CD4-positive, alpha-beta T cell (primary cell): Measurements from ENCODE around the gene EPS8L2. TPM values are rescaled to one million over a fixed set of nuclear protein-coding genes. Genes with fewer than 3 reads are reported as not detected.

Experiments
- ATAC-seq: fragments of 200-7000 bp; cut with Tn5 transposase; one replicate; pipeline ENCODE4 v1.10.0; 2022; ENCODE audit warnings: mild to moderate bottlenecking; ENCODE audit not compliant: poor library complexity
- CTCF ChIA-PET: fragments of 350-600 bp; sonication (Branson Sonifier 250); formaldehyde crosslinking; loops from one replicate; lab custom pipeline; 2021; ENCODE audit warnings: antibody characterized with exemption, inconsistent platforms; lab: Charles Lee
- POLR2A ChIA-PET: fragments of 350-600 bp; sonication (Branson Sonifier 250); formaldehyde crosslinking; loops from one replicate; lab custom pipeline; 2021; ENCODE audit warnings: antibody characterized with exemption, inconsistent platforms; lab: Charles Lee
- DNase-seq, 14 experiments: peaks; one replicate each; pipeline ENCODE4 v3.0.0-alpha.2; 2013 to 2020; ENCODE audit warnings: mixed read lengths in 2 of 14
- H3K27ac ChIP-seq, 2 donors: one replicate each; pipeline versions ENCODE4 v1.5.1 to v1.7.0; 2013; ENCODE audit warnings: low read length in 2 of 2, low read depth in 1 of 2, mild to moderate bottlenecking in 1 of 2
- H3K27me3 ChIP-seq, 2 experiments: 1 replicate in 1 of 2; 2 replicates in 1 of 2; pipeline versions ENCODE4 v1.6.1 to v1.7.0; 2013; ENCODE audit warnings: low read length in 2 of 2, control low read depth in 1 of 2, mild to moderate bottlenecking in 1 of 2, moderate library complexity in 1 of 2; ENCODE audit not compliant: insufficient read depth in 2 of 2, control insufficient read depth in 1 of 2
- H3K36me3 ChIP-seq: one replicate; pipeline ENCODE4 v1.6.1; 2013; ENCODE audit warnings: low read length, control low read depth; ENCODE audit not compliant: insufficient read depth
- H3K4me1 ChIP-seq: one replicate; pipeline ENCODE4 v1.6.1; 2013; ENCODE audit warnings: low read length, control low read depth; ENCODE audit not compliant: insufficient read depth
- H3K4me3 ChIP-seq: one replicate; pipeline ENCODE4 v1.5.1; 2013; ENCODE audit warnings: mild to moderate bottlenecking, low read length, moderate library complexity
- H3K9me3 ChIP-seq, 2 experiments: 1 replicate in 1 of 2; 2 replicates in 1 of 2; pipeline versions ENCODE4 v1.6.1 to v1.7.0; 2013; ENCODE audit warnings: low read length in 2 of 2, mild to moderate bottlenecking in 2 of 2, control low read depth in 1 of 2, moderate library complexity in 1 of 2; ENCODE audit not compliant: control insufficient read depth in 1 of 2, insufficient read depth in 1 of 2
- H3K27ac Mint-ChIP-seq: one replicate; pipeline ENCODE4 v1.8.0; 2020; ENCODE audit warnings: mixed read lengths
- H3K27me3 Mint-ChIP-seq: one replicate; pipeline ENCODE4 v1.8.0; 2021; ENCODE audit warnings: mixed read lengths
- H3K36me3 Mint-ChIP-seq: one replicate; pipeline ENCODE4 v1.8.0; 2021; ENCODE audit warnings: low read depth, mixed read lengths
- H3K4me1 Mint-ChIP-seq: one replicate; pipeline ENCODE4 v1.8.0; 2021; ENCODE audit warnings: low read depth, mixed read lengths
- H3K4me3 Mint-ChIP-seq: one replicate; pipeline ENCODE4 v1.8.0; 2020; ENCODE audit warnings: mild to moderate bottlenecking, mixed read lengths
- H3K9me3 Mint-ChIP-seq: one replicate; pipeline ENCODE4 v1.8.0; 2020; ENCODE audit warnings: mixed read lengths
- CTCF ChIP-seq: fragments of 200-600 bp; IDR thresholded peaks from one replicate; pipeline ENCODE4 v1.8.0; 2022; ENCODE audit warnings: antibody characterized with exemption, mild to moderate bottlenecking
- intact Hi-C, 2 experiments: fragments of 100-400 bp; cut with DNase I in 1 of 2; cut with micrococcal nuclease in 1 of 2; formaldehyde crosslinking; loops; one replicate each; pipeline versions ENCODE4 v1.15.1 to v1.9.0; 2023 to 2025; cut with DNase I, micrococcal nuclease
- total RNA-seq, 174 experiments: library from RNA in 2 of 174; stranded (reverse) in 2 of 174; gene quantifications; one replicate each; pipeline ENCODE4 v1.2.3 and lab custom pipeline; 2021 to 2026

EPS8L2 gene
- total RNA-seq, 2 experiments from 2014 or later, result 3.5 to 4.0 TPM

GRCh38 chr11:749731-750130 is 43.7 kb downstream of the EPS8L2 start:
- H3K27ac ChIP-seq, result no peak overlapping the region
- CTCF ChIA-PET, result interaction anchor here (0.7 kb wide), 1 partner anchor 195 kb away, joined by 3 read pairs; no protein-coding TSS in a partner anchor

DNA sequence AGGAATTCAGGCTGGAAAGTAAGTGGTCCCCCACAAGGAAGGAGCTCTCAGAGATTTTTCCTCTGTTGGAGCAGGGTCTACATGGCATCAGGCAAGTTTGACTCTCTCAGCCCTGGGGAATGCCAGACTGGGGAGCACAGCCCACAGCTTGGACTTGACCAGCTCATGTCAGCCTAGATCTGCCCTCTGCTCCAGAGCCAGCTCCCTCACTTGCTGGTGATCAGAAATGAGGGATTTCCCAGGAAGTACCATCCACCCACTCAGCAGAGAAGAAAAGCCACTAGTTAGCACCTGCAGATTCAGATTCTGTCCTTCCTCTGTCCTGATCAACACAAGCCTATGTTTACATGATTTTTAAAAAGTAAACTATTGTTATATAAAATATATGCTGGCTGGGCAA is 54.2 kb downstream of the EPS8L2 start:
- no peaks in the 10 kb centered on the region for H3K9me3 ChIP-seq
- H3K4me3 ChIP-seq, result no peak overlapping the region
- Mint-ChIP-seq H3K9me3 (no peaks in the 10 kb centered on the region), H3K36me3 (peaks cover 60% of the 10 kb centered on the region), H3K4me3 (no peak overlapping the region), H3K27me3 (no peaks in the 10 kb centered on the region), H3K4me1 (no peaks in the 10 kb centered on the region), H3K27ac (no peak overlapping the region)
- POLR2A ChIA-PET, result interaction anchor here (1.9 kb wide), 1 partner anchor 34 kb away, joined by 4 read pairs; no protein-coding TSS in a partner anchor
- DNase-seq, result no peak
- no peak for TF ChIP-seq CTCF
- H3K4me1 ChIP-seq, result peaks cover 2% of the 10 kb centered on the region
- CTCF ChIA-PET, result no interaction called here
- H3K27ac ChIP-seq, result no peak overlapping the region
- no peaks in the 10 kb centered on the region for H3K27me3 ChIP-seq
- intact Hi-C loops, result no loop called here
- peaks cover 88% of the 10 kb centered on the region for H3K36me3 ChIP-seq
- ATAC-seq, result no peak

More at GRCh38 chr11:749731-750130, 43.7 kb downstream of the EPS8L2 start:
- H3K9me3 ChIP-seq, result no peaks in the 10 kb centered on the region
- Mint-ChIP-seq H3K27ac (no peak overlapping the region), H3K9me3 (no peaks in the 10 kb centered on the region), H3K36me3 (no peaks in the 10 kb centered on the region), H3K4me3 (peak overlapping the region; percentile 72), H3K27me3 (no peaks in the 10 kb centered on the region), H3K4me1 (peaks cover 18% of the 10 kb centered on the region)
- POLR2A ChIA-PET, result no interaction called here
- H3K36me3 ChIP-seq, result no peaks in the 10 kb centered on the region
- ATAC-seq, result no peak
- intact Hi-C loops, result loop anchor here (5.0 kb wide), 1 partner anchor 48 kb away; the partner anchor contains the start of gene SLC25A22 (in 2 of the 2)
- DNase-seq, result no peak
- H3K4me3 ChIP-seq, result no peak overlapping the region
- H3K27me3 ChIP-seq, result no peaks in the 10 kb centered on the region
- no peak for TF ChIP-seq CTCF
- H3K4me1 ChIP-seq, result peaks cover 23% of the 10 kb centered on the region

DNA sequence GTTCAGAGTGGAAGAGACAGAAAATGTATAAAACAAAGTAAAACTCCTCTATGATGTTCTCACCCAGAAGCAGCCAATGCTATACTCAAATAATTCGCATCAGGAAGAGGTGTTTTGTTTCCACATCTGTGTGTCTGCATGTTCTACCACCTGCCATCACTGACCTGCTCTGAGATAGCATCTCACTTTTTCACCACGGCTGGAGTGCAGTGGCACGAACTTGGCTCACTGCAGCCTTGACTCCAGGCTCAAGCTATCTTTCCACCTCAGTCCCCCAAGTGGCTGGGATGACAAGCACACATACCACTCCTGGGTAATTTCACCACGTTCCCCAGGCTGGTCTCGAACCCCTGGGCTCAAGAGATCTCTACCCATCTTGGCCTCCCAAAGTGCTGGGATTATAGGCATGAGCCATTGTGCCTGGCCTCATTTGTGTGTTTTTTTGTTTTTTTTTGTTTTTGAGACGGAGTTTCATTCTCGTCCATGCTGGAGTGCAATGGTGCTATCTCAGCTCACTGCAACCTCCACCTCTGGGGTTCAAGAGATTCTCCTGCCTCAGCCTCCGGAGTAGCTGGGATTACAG is 55.6 kb downstream of the EPS8L2 start:
- no peaks in the 10 kb centered on the region for H3K27me3 Mint-ChIP-seq
- ATAC-seq (no peak), DNase-seq (no peak)
- Histone ChIP-seq H3K27ac (no peak overlapping the region), H3K36me3 (peaks cover 78% of the 10 kb centered on the region), H3K9me3 (no peaks in the 10 kb centered on the region), H3K27me3 (no peaks in the 10 kb centered on the region), H3K4me3 (no peak overlapping the region), H3K4me1 (peaks cover 4% of the 10 kb centered on the region)
- no peaks in the 10 kb centered on the region for H3K4me1 Mint-ChIP-seq
- H3K9me3 Mint-ChIP-seq, result no peaks in the 10 kb centered on the region
- ChIA-PET CTCF (no interaction called here), POLR2A (interaction anchor here (0.9 to 1.6 kb wide), 2 partner anchors 14 to 146 kb away, joined by 3 read pairs; partner anchors contain the start of gene IRF7)
- intact Hi-C loops, result no loop called here
- peaks cover 58% of the 10 kb centered on the region for H3K36me3 Mint-ChIP-seq
- H3K4me3 Mint-ChIP-seq, result no peak overlapping the region
- TF ChIP-seq CTCF, result no peak
- H3K27ac Mint-ChIP-seq, result no peak overlapping the region
